GM23248 (cell line): ENCODE data around the gene FETUB.

Source experiments
- EZH2 ChIP-seq: fragments of 200-600 bp; sonication (generic); IDR thresholded peaks from 2 replicates; pipeline ENCODE4 v1.6.1; 2018; ENCODE audit warnings: antibody characterized with exemption, mild to moderate bottlenecking; ENCODE audit not compliant: insufficient read depth, poor library complexity, severe bottlenecking
- EZH2phosphoT487 ChIP-seq: fragments of 200-600 bp; sonication (generic); IDR thresholded peaks from 2 replicates; pipeline ENCODE4 v1.6.1; 2018; ENCODE audit warnings: antibody characterized with exemption, moderate library complexity, mild to moderate bottlenecking, low read depth; ENCODE audit not compliant: insufficient read depth

GRCh38 chr3:186599785-186600166 lies 40.4 kb upstream of the FETUB start:
- no peak for TF ChIP-seq EZH2
- TF ChIP-seq EZH2phosphoT487 = no peak
